Measurements from ENCODE around the gene COL24A1. TPM values are rescaled to one million over a fixed set of nuclear protein-coding genes. Genes with fewer than 3 reads are reported as not detected.
"Not testable (repeated sequence)": the region's sequence is repeated elsewhere in the genome, so short reads cannot be mapped to it uniquely, and the experiment has no call there.

Gene COL24A1
- total and polyA plus RNA-seq, 7 donors = 0.03 to 1.3 (median 0.13) TPM

DNA sequence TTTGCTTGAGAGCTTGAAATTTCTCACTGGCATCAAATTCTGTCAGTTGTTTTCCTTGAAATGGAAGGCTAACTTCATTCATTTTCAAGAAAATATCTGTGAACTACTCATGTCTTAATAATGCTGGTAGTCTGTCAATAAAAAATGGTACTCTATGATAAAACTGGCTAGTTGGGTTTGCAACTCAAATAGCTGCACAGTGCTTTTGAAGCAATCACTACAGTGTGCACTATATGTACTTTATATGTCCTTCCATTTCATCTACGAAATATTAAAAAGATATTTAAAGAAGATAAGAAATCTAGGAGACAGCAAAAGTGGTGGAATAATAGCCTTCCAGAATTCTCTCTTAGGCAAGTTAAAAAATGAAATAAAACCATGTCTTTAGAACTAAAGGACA is 408.5 kb downstream of the COL24A1 start:
- Histone ChIP-seq H3K4me3 (no peak overlapping the region), H3K9me3 (no peaks in the 10 kb centered on the region), H3K36me3 (ENCODE audit: insufficient read depth in 1 of 2, low read depth in 1 of 2) (no peaks in the 10 kb centered on the region), H3K27me3 (ENCODE audit: insufficient read depth in 3 of 3, low read length in 2 of 3) (no peaks in the 10 kb centered on the region), H3K27ac (no peak overlapping the region), H3K4me1 (no peaks in the 10 kb centered on the region)
- 0 to 82% (median 43%) methylated on average over 1 of the region's 1 CpG for WGBS, 3 donors
- TF ChIP-seq CTCF (IDR thresholded peaks at IDR 0.05) = no peak
- ATAC-seq (no peak), DNase-seq (no peak)
- intact Hi-C loops (cut with DNase I) = no loop called here

GRCh38 chr1:85746777-85747176 is 409.8 kb downstream of the COL24A1 start:
- Histone ChIP-seq H3K27me3 (ENCODE audit: insufficient read depth in 3 of 3, low read length in 2 of 3) (no peaks in the 10 kb centered on the region), H3K27ac (no peak overlapping the region), H3K9me3 (no peaks in the 10 kb centered on the region), H3K4me1 (no peaks in the 10 kb centered on the region), H3K4me3 (no peak overlapping the region), H3K36me3 (ENCODE audit: insufficient read depth in 1 of 2, low read depth in 1 of 2) (no peaks in the 10 kb centered on the region)
- no peak for TF ChIP-seq CTCF (IDR thresholded peaks at IDR 0.05)
- 88 to 91% (median 90%) methylated on average over 3 of the region's 3 CpGs for WGBS, 3 donors
- ATAC-seq (no peak), DNase-seq (no peak)
- intact Hi-C loops (cut with DNase I) = no loop called here

GRCh38 chr1:85743814-85744213 is 412.8 kb downstream of the COL24A1 start:
- Histone ChIP-seq H3K36me3 (ENCODE audit: insufficient read depth in 1 of 2, low read depth in 1 of 2) (no peaks in the 10 kb centered on the region), H3K27me3 (ENCODE audit: insufficient read depth in 3 of 3, low read length in 2 of 3) (no peaks in the 10 kb centered on the region), H3K4me3 (no peak overlapping the region), H3K4me1 (no peaks in the 10 kb centered on the region), H3K27ac (no peak overlapping the region), H3K9me3 (no peaks in the 10 kb centered on the region)
- 80 to 88% (median 83%) methylated on average over 3 of the region's 3 CpGs for WGBS, 3 donors
- intact Hi-C loops (cut with DNase I) = no loop called here
- ATAC-seq (no peak), DNase-seq (no peak)
- TF ChIP-seq CTCF (IDR thresholded peaks at IDR 0.05) = no peak

DNA sequence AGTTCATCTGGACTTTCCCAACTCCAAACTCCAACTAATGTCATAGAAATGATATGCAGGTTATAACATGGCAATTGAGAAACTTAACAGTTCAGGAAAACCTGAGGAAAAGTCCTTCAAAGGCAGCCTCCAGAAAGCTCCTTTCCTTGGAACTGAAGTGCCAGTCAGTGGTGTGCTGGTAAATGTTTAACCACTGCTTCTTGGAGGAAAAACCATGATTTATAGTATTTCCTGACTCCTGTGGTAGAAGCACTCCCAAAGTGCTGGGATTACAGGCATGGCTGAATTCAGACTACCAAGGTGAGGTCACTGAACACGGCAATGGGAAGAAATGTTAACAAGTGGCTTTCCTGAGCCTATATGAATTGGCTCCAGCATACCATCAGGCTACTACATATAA is 421.6 kb downstream of the COL24A1 start:
- H3K9me3 ChIP-seq = no peaks in the 10 kb centered on the region
- DNase-seq (no peak), ATAC-seq (no peak)
- H3K27ac ChIP-seq = no peak overlapping the region
- H3K36me3 ChIP-seq (ENCODE audit: insufficient read depth in 1 of 2, low read depth in 1 of 2) = no peaks in the 10 kb centered on the region
- H3K4me3 ChIP-seq = no peak overlapping the region
- intact Hi-C loops (cut with DNase I) = no loop called here
- H3K27me3 ChIP-seq (ENCODE audit: insufficient read depth in 3 of 3, low read length in 2 of 3) = no peaks in the 10 kb centered on the region
- no peaks in the 10 kb centered on the region for H3K4me1 ChIP-seq
- TF ChIP-seq CTCF (IDR thresholded peaks at IDR 0.05) = no peak
- WGBS, 3 donors = 67 to 77% (median 68%) methylated on average over 1 of the region's 1 CpG

DNA sequence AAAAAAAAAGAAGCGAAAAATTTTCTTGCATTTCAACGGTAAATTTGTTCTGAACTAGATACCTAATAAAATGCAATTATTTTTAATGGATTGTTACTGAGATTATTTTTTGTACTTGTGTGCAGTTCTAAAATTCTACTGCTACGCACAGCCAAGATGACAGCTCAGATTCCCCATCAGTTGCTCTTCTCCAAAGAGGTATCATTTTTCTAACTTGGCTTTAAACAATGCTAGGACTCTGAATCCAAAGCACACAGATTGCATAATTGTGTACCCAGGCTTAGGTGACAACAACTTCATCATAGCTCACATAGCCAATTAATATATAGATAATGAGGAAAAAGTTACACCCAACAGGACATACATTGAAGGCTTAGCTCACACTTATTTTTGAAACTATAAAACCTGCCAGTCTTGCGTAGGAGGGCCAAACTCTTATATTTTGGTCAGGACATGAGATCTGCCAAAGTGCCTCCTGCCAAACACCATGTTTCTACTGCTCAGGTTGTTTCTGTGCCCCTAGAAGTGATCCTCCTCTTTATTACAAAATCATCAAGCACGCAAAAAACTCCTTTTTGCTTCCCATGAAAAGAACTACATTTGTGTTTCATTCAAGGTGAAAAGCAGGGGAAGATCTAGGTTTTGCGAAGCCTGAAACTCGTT is 437.8 kb downstream of the COL24A1 start:
- 56 to 71% (median 58%) methylated on average over 7 of the region's 7 CpGs for WGBS, 3 donors
- H3K36me3 ChIP-seq (ENCODE audit: insufficient read depth in 1 of 2, low read depth in 1 of 2) = no peaks in the 10 kb centered on the region
- peaks cover 11% of the 10 kb centered on the region for H3K4me1 ChIP-seq
- no peak for TF ChIP-seq CTCF (IDR thresholded peaks at IDR 0.05)
- intact Hi-C loops (cut with DNase I) = no loop called here
- ATAC-seq = peak; percentile 51 to 98 (median 69)
- no peak overlapping the region for H3K27ac ChIP-seq
- H3K9me3 ChIP-seq = peaks cover 17% of the 10 kb centered on the region
- no peaks in the 10 kb centered on the region for H3K27me3 ChIP-seq (ENCODE audit: insufficient read depth in 3 of 3, low read length in 2 of 3)
- H3K4me3 ChIP-seq = no peak overlapping the region
- no peak for DNase-seq

DNA sequence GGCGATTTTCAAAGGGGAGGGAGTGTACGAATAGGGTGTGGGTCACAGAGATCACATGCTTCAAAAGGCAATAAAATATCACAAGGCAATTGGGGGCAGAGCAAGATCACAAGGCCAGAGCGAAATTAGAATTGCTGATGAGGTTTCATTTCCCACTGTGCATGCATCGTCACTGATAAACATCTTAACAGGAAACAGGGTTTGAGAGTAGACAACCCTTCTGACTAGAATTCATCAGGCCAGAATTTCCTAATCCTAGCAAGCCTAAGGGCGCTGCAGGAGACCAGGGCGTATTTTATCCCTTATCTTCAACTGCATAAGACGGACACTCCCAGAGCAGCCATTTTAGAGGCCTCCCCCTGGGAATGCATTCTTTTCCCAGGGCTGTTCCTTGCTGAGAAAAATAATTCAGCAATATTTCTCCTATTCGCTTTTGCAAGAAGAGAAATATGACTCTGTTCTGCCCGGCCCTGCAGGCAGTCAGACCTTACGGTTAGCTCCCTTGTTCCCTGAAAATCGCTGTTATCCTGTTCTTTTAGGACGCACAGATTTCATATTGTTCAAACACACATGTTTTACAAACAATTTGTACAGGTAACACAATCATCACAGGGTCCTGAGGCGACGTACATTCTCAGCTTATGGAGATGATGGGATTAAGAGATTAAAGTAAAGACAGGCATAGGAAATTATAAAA is 442.0 kb downstream of the COL24A1 start:
- H3K9me3 ChIP-seq; ATAC-seq; H3K4me3 ChIP-seq; intact Hi-C loops (cut with DNase I); H3K27ac ChIP-seq; H3K36me3 ChIP-seq (ENCODE audit: insufficient read depth in 1 of 2, low read depth in 1 of 2); H3K27me3 ChIP-seq (ENCODE audit: insufficient read depth in 3 of 3, low read length in 2 of 3); DNase-seq: not testable (repeated sequence)
- H3K4me1 ChIP-seq = peaks cover 11% of the 10 kb centered on the region
- 82 to 87% (median 84%) methylated on average over 14 of the region's 14 CpGs for WGBS, 3 donors

All from psoas muscle (tissue), 8 donors.